KMS-11 (cell line): ENCODE data around the gene RPS6KA5.

Experiments
- H2AFZ ChIP-seq: fragments of 200-600 bp; sonication (generic); 2 replicates; pipeline ENCODE4 v1.6.1; 2016; ENCODE audit warnings: antibody characterized with exemption, mixed run types, low read depth
- H3K27ac ChIP-seq: fragments of 200-600 bp; sonication (generic); 2 replicates; pipeline ENCODE4 v1.6.1; 2016; ENCODE audit warnings: mild to moderate bottlenecking, mixed run types
- H3K27me3 ChIP-seq: fragments of 200-600 bp; sonication (generic); 2 replicates; pipeline ENCODE4 v1.6.1; 2017; ENCODE audit warnings: mild to moderate bottlenecking, low read depth, mixed run types, moderate library complexity; ENCODE audit not compliant: insufficient read depth
- H3K36me3 ChIP-seq: fragments of 200-600 bp; sonication (generic); 2 replicates; pipeline ENCODE4 v1.6.1; 2017; ENCODE audit warnings: mild to moderate bottlenecking, mixed run types; ENCODE audit not compliant: insufficient read depth
- H3K4me1 ChIP-seq: fragments of 200-600 bp; sonication (generic); 2 replicates; pipeline ENCODE4 v1.6.1; 2016; ENCODE audit warnings: mild to moderate bottlenecking, low read depth, mixed run types; ENCODE audit not compliant: poor library complexity, severe bottlenecking
- H3K4me2 ChIP-seq: fragments of 200-600 bp; sonication (generic); 2 replicates; pipeline ENCODE4 v1.7.0; 2016; ENCODE audit warnings: mild to moderate bottlenecking, mixed run types
- H3K4me3 ChIP-seq: fragments of 200-600 bp; sonication (generic); IDR thresholded peaks from 2 replicates; pipeline ENCODE4 v1.6.1; 2017; ENCODE audit warnings: low read depth, low read length, mixed read lengths; ENCODE audit not compliant: insufficient read depth
- H3K79me2 ChIP-seq: fragments of 200-600 bp; sonication (generic); 2 replicates; pipeline ENCODE4 v1.6.1; 2016; ENCODE audit warnings: low read depth, mixed run types; ENCODE audit not compliant: insufficient read depth
- H3K9ac ChIP-seq: fragments of 200-600 bp; sonication (generic); 2 replicates; pipeline ENCODE4 v1.6.1; 2016; ENCODE audit warnings: mild to moderate bottlenecking, mixed run types
- H4K20me1 ChIP-seq: fragments of 200-600 bp; sonication (generic); 2 replicates; pipeline ENCODE4 v1.6.1; 2016; ENCODE audit warnings: mild to moderate bottlenecking, mixed run types; ENCODE audit not compliant: insufficient read depth
- CTCF ChIP-seq: fragments of 200-600 bp; sonication (generic); conservative IDR thresholded peaks from 2 replicates; pipeline ENCODE4 v1.6.1; 2017; ENCODE audit warnings: low read depth, mild to moderate bottlenecking, antibody characterized with exemption, low read length, moderate library complexity, mixed read lengths

The RPS6KA5 gene

GRCh38 chr14:91059576-91060350 lies 678 bp downstream of the RPS6KA5 start:
- H2AFZ ChIP-seq, result peak overlapping the region; percentile 78
- no peak for TF ChIP-seq CTCF
- peak overlapping the region; percentile 76 for H3K9ac ChIP-seq
- H3K27me3 ChIP-seq, result no peaks in the 10 kb centered on the region
- no peak overlapping the region for H3K4me3 ChIP-seq
- no peaks in the 10 kb centered on the region for H3K79me2 ChIP-seq
- H3K4me2 ChIP-seq, result peak overlapping the region; percentile 77
- no peaks in the 10 kb centered on the region for H3K36me3 ChIP-seq
- H3K27ac ChIP-seq, result peak overlapping the region; percentile 87
- H4K20me1 ChIP-seq, result no peaks in the 10 kb centered on the region
- peaks cover 20% of the 10 kb centered on the region for H3K4me1 ChIP-seq

- Histone ChIP-seq H3K4me3 (no peak overlapping the region), H3K27ac (no peak overlapping the region), H3K4me1 (peaks cover 16% of the 10 kb centered on the region), H4K20me1 (no peaks in the 10 kb centered on the region), H3K9ac (no peak overlapping the region), H2AFZ (no peak overlapping the region), H3K36me3 (no peaks in the 10 kb centered on the region), H3K4me2 (no peak overlapping the region), H3K27me3 (no peaks in the 10 kb centered on the region), H3K79me2 (no peaks in the 10 kb centered on the region)
- no peak for TF ChIP-seq CTCF
These were observed 2.3 kb downstream of the RPS6KA5 start for GRCh38 chr14:91058042-91058581.

- Histone ChIP-seq H3K79me2 (no peaks in the 10 kb centered on the region), H2AFZ (no peak overlapping the region), H3K4me2 (no peak overlapping the region), H3K27me3 (no peaks in the 10 kb centered on the region), H3K4me3 (no peak overlapping the region), H3K4me1 (peaks cover 3% of the 10 kb centered on the region), H3K9ac (no peak overlapping the region), H4K20me1 (no peaks in the 10 kb centered on the region), H3K36me3 (no peaks in the 10 kb centered on the region), H3K27ac (no peak overlapping the region)
- TF ChIP-seq CTCF, result no peak
These were observed 4.1 kb downstream of the RPS6KA5 start for GRCh38 chr14:91056361-91056760.

GRCh38 chr14:91055016-91055415 lies 5.4 kb downstream of the RPS6KA5 start:
- H3K27ac ChIP-seq, result no peak overlapping the region
- no peak for TF ChIP-seq CTCF
- no peak overlapping the region for H3K4me3 ChIP-seq
- H3K36me3 ChIP-seq, result no peaks in the 10 kb centered on the region
- H3K4me1 ChIP-seq, result no peaks in the 10 kb centered on the region
- no peaks in the 10 kb centered on the region for H3K79me2 ChIP-seq
- H2AFZ ChIP-seq, result no peak overlapping the region
- H3K9ac ChIP-seq, result no peak overlapping the region
- no peaks in the 10 kb centered on the region for H4K20me1 ChIP-seq
- H3K4me2 ChIP-seq, result no peak overlapping the region
- no peaks in the 10 kb centered on the region for H3K27me3 ChIP-seq
